OCI-LY7 (cell line): Measurements from ENCODE around the gene GFRA3. TPM values are rescaled to one million over a fixed set of nuclear protein-coding genes. Genes with fewer than 3 reads are reported as not detected.

ENCODE experiments used
- BruUV-seq: library from RNA; stranded (reverse); fragments of 400-500 nt; replicated peaks from 2 replicates; lab custom pipeline; 2021; lab: Mats Ljungman, UMichigan
- CTCF ChIA-PET: fragments of 300-600 bp; sonication (Branson Sonifier 250); formaldehyde crosslinking; loops from one replicate; lab custom pipeline; 2022; ENCODE audit warnings: antibody characterized with exemption; ENCODE audit not compliant: unreplicated experiment; lab: Charles Lee
- POLR2A ChIA-PET: fragments of 300-600 bp; sonication (Branson Sonifier 250); formaldehyde crosslinking; loops from one replicate; lab custom pipeline; 2022; ENCODE audit warnings: antibody characterized with exemption; lab: Charles Lee
- DNase-seq: peaks from one replicate; pipeline ENCODE4 v3.0.0-alpha.2; 2015; ENCODE audit warnings: low spot score
- H2AFZ ChIP-seq: fragments of 200-600 bp; sonication (generic), shearing (Covaris generic); 2 replicates; pipeline ENCODE4 v1.6.1; 2014; ENCODE audit warnings: mild to moderate bottlenecking, antibody characterized with exemption, low read length, moderate library complexity
- H3K27ac ChIP-seq: fragments of 200-600 bp; sonication (generic); 2 replicates; pipeline ENCODE4 v1.5.1; 2014; ENCODE audit warnings: mixed run types, low read depth, mild to moderate bottlenecking, moderate library complexity, low read length, inconsistent platforms; ENCODE audit not compliant: poor library complexity, severe bottlenecking
- H3K36me3 ChIP-seq: fragments of 200-600 bp; sonication (generic); 2 replicates; pipeline ENCODE4 v1.6.1; 2014; ENCODE audit warnings: mild to moderate bottlenecking, antibody characterized with exemption, low read length, moderate library complexity, mixed read lengths; ENCODE audit not compliant: insufficient read depth
- H3K4me1 ChIP-seq: fragments of 200-600 bp; sonication (generic); 2 replicates; pipeline ENCODE4 v1.5.1; 2014; ENCODE audit warnings: mild to moderate bottlenecking, low read length; ENCODE audit not compliant: insufficient read depth, poor library complexity, severe bottlenecking
- H3K4me2 ChIP-seq: fragments of 200-600 bp; sonication (generic); 2 replicates; pipeline ENCODE4 v1.6.1; 2014; ENCODE audit warnings: mild to moderate bottlenecking, low read length
- H3K4me3 ChIP-seq: fragments of 200-600 bp; sonication (generic); 2 replicates; pipeline ENCODE4 v1.5.1; 2014; ENCODE audit warnings: mild to moderate bottlenecking, low read depth, low read length; ENCODE audit not compliant: poor library complexity, severe bottlenecking
- H3K79me2 ChIP-seq: fragments of 200-600 bp; sonication (generic); 2 replicates; pipeline ENCODE4 v1.6.1; 2016; ENCODE audit warnings: low read depth, mild to moderate bottlenecking, low read length, moderate library complexity, mixed read lengths; ENCODE audit not compliant: insufficient read depth
- H3K9me2 ChIP-seq: fragments of 200-600 bp; sonication (generic); 2 replicates; pipeline ENCODE4 v1.6.1; 2016; ENCODE audit warnings: mild to moderate bottlenecking, low read length, mixed read lengths; ENCODE audit not compliant: insufficient read depth
- H3K9me3 ChIP-seq: fragments of 200-600 bp; sonication (generic); 2 replicates; pipeline ENCODE4 v1.6.1; 2014; ENCODE audit warnings: mild to moderate bottlenecking, mixed run types, low read length, mixed read lengths
- H4K20me1 ChIP-seq: fragments of 200-600 bp; sonication (generic); 2 replicates; pipeline ENCODE4 v1.6.1; 2014; ENCODE audit warnings: mild to moderate bottlenecking, antibody characterized with exemption, low read length, moderate library complexity, mixed read lengths; ENCODE audit not compliant: insufficient read depth
- CTCF ChIP-seq: fragments of 200-600 bp; sonication (generic); conservative IDR thresholded peaks from 2 replicates; pipeline ENCODE4 v1.5.1; 2014; ENCODE audit warnings: mild to moderate bottlenecking, antibody characterized with exemption, low read length, moderate library complexity, mixed read lengths
- EZH2phosphoT487 ChIP-seq: fragments of 200-600 bp; sonication (generic); IDR thresholded peaks from 2 replicates; pipeline ENCODE4 v1.6.1; 2018; ENCODE audit warnings: low read depth, borderline replicate concordance, mild to moderate bottlenecking, mixed run types, antibody characterized with exemption, low read length, moderate library complexity, mixed read lengths
- intact Hi-C: fragments of 100-400 bp; cut with micrococcal nuclease; formaldehyde crosslinking; loops from one replicate; pipeline ENCODE4 v1.10.0; 2022; ENCODE audit not compliant: unreplicated experiment
- total RNA-seq, 2 experiments: library from RNA; depleted of rRNA in 1 of 2; stranded (reverse); fragments of >200 nt in 1 of 2; shearing (Covaris generic) in 1 of 2; gene quantifications; 2 replicates each; pipeline ENCODE4 v1.2.3, GENCODE V29; 2014 to 2022

GFRA3 gene
- total RNA-seq, 2 experiments from 2014 or later: not detected

DNA sequence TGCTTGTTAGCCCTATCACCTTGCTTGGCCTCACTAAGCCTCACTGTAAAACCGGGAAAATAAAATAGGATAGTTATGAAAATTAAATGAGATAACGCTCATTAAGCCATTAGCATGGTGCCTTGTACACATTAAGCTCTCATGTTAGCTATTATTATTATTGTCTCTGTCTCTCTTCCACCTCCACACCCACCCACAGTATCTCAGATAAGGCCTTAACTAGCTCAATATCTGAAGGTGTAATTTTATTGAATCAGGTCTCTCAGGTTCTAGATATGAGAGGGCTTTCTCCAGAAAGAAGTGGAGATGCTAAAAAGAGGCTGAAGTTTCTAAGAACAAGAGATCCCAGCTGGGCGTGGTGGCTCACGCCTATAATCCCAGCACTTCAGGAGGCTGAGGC, 27.6 kb downstream of the GFRA3 start:
- DNase-seq: no peak
- Histone ChIP-seq H2AFZ (no peak overlapping the region), H3K4me2 (no peak overlapping the region), H3K36me3 (no peaks in the 10 kb centered on the region), H3K9me2 (no peaks in the 10 kb centered on the region), H3K27ac (no peak overlapping the region), H3K79me2 (no peaks in the 10 kb centered on the region), H3K9me3 (no peaks in the 10 kb centered on the region), H4K20me1 (no peaks in the 10 kb centered on the region), H3K4me1 (no peaks in the 10 kb centered on the region), H3K4me3 (no peak overlapping the region)
- POLR2A ChIA-PET: interaction anchor here (0.5 to 2.3 kb wide), 6 partner anchors 11 to 547 kb away, joined by 3 to 5 read pairs (median 4); no protein-coding TSS in a partner anchor
- intact Hi-C loops: no loop called here
- CTCF ChIA-PET: no interaction called here
- BruUV-seq: no TSS peak
- TF ChIP-seq EZH2phosphoT487: no peak
- no peak for TF ChIP-seq CTCF

GRCh38 chr5:138246334-138246733, 28.1 kb downstream of the GFRA3 start:
- H4K20me1 ChIP-seq: no peaks in the 10 kb centered on the region
- CTCF ChIA-PET: no interaction called here
- H3K4me3 ChIP-seq: no peak overlapping the region
- no peak for DNase-seq
- no peak overlapping the region for H2AFZ ChIP-seq
- POLR2A ChIA-PET: interaction anchor here (0.6 to 2.3 kb wide), 5 partner anchors 11 to 548 kb away, joined by 3 to 5 read pairs (median 3); no protein-coding TSS in a partner anchor
- no peak for TF ChIP-seq CTCF
- no peak for TF ChIP-seq EZH2phosphoT487
- no peaks in the 10 kb centered on the region for H3K36me3 ChIP-seq
- H3K4me2 ChIP-seq: no peak overlapping the region
- no peaks in the 10 kb centered on the region for H3K9me3 ChIP-seq
- BruUV-seq: no TSS peak
- H3K27ac ChIP-seq: no peak overlapping the region
- no peaks in the 10 kb centered on the region for H3K79me2 ChIP-seq
- H3K4me1 ChIP-seq: no peaks in the 10 kb centered on the region
- H3K9me2 ChIP-seq: no peaks in the 10 kb centered on the region
- intact Hi-C loops: no loop called here

DNA sequence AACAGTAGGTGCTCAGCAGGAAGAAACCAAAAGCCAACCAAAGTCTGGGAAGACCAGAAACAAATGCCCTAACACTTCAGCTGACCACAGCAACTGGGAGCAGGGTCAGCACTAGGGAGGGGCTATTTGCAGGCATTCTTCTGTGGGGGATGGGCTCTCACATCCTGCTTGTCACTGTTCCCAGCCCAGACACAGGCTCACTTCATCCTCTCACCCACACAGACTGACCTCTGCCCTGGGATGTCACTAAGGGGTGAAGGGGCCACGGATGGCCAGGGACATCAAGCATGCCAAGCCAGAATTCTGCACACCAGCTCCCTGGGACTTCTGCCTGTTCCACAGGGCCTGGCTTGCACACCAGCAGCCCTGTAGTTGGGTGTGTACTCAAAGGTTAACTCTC, 28.7 kb downstream of the GFRA3 start:
- ChIA-PET POLR2A (interaction anchor here (1.4 kb wide), 1 partner anchor 33 kb away, joined by 3 read pairs; the partner anchor contains the start of gene CDC23), CTCF (no interaction called here)
- no peak overlapping the region for H3K27ac ChIP-seq
- no peaks in the 10 kb centered on the region for H3K9me2 ChIP-seq
- no peak overlapping the region for H2AFZ ChIP-seq
- no TSS peak for BruUV-seq
- H3K4me3 ChIP-seq: no peak overlapping the region
- no peaks in the 10 kb centered on the region for H3K36me3 ChIP-seq
- no peaks in the 10 kb centered on the region for H3K9me3 ChIP-seq
- H3K4me2 ChIP-seq: no peak overlapping the region
- H3K79me2 ChIP-seq: no peaks in the 10 kb centered on the region
- TF ChIP-seq CTCF (no peak), EZH2phosphoT487 (no peak)
- H3K4me1 ChIP-seq: no peaks in the 10 kb centered on the region
- DNase-seq: no peak
- intact Hi-C loops: no loop called here
- H4K20me1 ChIP-seq: no peaks in the 10 kb centered on the region
